Transverse colon (tissue), 4 donors: Measurements from ENCODE around the gene ANKS1A.

Experiments
- EP300 ChIP-seq: sonication (generic); formaldehyde crosslinking; IDR thresholded peaks from one replicate; pipeline ENCODE4 v1.6.1; 2017; ENCODE audit warnings: antibody characterized with exemption, low read depth
- POLR2A ChIP-seq: fragments of 450-650 bp; IDR thresholded peaks from one replicate; pipeline ENCODE4 v1.6.1; 2016; ENCODE audit warnings: antibody characterized with exemption, mild to moderate bottlenecking, moderate library complexity
- POLR2AphosphoS5 ChIP-seq, 3 donors: sonication (generic); formaldehyde crosslinking; IDR thresholded peaks; one replicate each; pipeline ENCODE4 v1.6.1; 2016; ENCODE audit warnings: antibody characterized with exemption in 3 of 3
- TF ChIP-seq, protein P1 (sequence below), 5 experiments: fragments of 200-600 bp in 3 of 5; fragments of 450-650 bp in 2 of 5; sonication (generic) in 3 of 5; IDR thresholded peaks; 1 replicate in 2 of 5; 2 replicates in 3 of 5; pipeline ENCODE4 v1.5.1; 2016 to 2017; ENCODE audit warnings: antibody characterized with exemption in 5 of 5, inconsistent platforms in 3 of 5, mild to moderate bottlenecking in 2 of 5, moderate library complexity in 1 of 5

DNA sequence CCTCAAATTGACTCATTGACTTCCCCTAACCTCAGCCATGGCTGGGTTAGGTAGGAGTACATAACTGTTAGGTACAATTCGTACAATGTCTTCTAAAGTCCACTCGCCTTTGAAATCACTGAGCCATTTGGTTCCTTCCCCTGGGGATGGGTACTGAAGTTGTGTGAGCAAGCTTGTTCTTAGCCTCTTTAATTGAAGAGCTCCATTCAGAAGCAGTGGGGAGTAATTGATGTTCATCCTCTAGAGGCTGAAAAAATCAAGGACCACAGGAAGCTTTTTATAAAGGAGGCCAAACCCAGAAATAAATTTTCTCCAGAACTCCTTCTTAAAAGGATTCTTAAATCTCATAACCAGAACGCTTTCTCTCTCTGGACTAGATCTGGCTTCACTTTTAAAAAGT is 60.6 kb downstream of the ANKS1A start:
- TF ChIP-seq, protein P1, sequence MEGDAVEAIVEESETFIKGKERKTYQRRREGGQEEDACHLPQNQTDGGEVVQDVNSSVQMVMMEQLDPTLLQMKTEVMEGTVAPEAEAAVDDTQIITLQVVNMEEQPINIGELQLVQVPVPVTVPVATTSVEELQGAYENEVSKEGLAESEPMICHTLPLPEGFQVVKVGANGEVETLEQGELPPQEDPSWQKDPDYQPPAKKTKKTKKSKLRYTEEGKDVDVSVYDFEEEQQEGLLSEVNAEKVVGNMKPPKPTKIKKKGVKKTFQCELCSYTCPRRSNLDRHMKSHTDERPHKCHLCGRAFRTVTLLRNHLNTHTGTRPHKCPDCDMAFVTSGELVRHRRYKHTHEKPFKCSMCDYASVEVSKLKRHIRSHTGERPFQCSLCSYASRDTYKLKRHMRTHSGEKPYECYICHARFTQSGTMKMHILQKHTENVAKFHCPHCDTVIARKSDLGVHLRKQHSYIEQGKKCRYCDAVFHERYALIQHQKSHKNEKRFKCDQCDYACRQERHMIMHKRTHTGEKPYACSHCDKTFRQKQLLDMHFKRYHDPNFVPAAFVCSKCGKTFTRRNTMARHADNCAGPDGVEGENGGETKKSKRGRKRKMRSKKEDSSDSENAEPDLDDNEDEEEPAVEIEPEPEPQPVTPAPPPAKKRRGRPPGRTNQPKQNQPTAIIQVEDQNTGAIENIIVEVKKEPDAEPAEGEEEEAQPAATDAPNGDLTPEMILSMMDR (IDR thresholded peaks at IDR 0.05): no peak
- TF ChIP-seq POLR2AphosphoS5 (IDR thresholded peaks at IDR 0.05) (no peak), POLR2A (no peak), EP300 (no peak)
